ENCODE results near the gene C1QTNF6.

Gene C1QTNF6

DNA sequence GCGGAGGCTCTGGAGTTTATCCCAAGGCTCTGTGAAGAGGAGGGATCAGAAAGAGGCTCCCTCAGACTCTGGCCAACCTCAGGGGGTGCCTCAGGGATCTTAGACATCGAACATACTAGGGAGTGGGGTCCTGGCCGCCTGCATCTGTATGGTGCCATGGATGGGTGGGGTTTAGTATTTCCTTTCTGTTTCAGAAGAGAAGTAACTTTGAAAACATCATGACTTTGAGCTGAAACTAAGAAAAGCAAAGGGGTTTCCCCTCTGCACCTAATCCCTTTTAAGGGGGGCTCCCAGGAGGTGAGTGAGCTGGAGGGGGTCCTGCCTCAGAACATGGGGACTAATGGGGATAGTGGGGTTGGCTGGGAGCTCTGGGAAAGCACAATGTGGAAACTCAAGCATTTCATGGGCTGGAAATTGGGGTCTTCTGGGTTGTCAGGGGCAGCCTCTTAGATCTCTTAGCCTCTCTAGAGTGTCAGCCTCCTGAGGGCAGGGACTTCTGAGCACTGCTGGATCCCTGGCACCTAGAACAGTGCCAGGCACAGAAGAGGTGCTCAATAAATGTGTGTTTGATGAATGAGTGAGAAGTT is 36.0 kb upstream of the C1QTNF6 start:
- H3K9me3 ChIP-seq: no peaks in the 10 kb centered on the region
- peaks cover 70% of the 10 kb centered on the region for H3K4me1 ChIP-seq
- H3K4me3 ChIP-seq: no peak overlapping the region
- no peak overlapping the region for H3K4me2 ChIP-seq
- H3K27ac ChIP-seq: no peak overlapping the region
- H3K36me3 ChIP-seq: peaks cover 53% of the 10 kb centered on the region
- no peaks in the 10 kb centered on the region for H3K27me3 ChIP-seq
- H4K20me1 ChIP-seq: peaks cover 57% of the 10 kb centered on the region
- TF ChIP-seq Cebpa-rat (IDR thresholded peaks at IDR 0.05): no peak
- H3K9ac ChIP-seq: no peak overlapping the region

- Histone ChIP-seq H3K4me2 (no peak overlapping the region), H3K36me3 (peaks cover 46% of the 10 kb centered on the region), H3K4me1 (peaks cover 61% of the 10 kb centered on the region), H3K4me3 (no peak overlapping the region), H3K27ac (no peak overlapping the region), H3K9ac (no peak overlapping the region), H4K20me1 (peaks cover 42% of the 10 kb centered on the region), H3K27me3 (no peaks in the 10 kb centered on the region), H3K9me3 (no peaks in the 10 kb centered on the region)
- no peak for TF ChIP-seq Cebpa-rat (IDR thresholded peaks at IDR 0.05)
These were observed 34.5 kb upstream of the C1QTNF6 start for GRCh38 chr22:37222440-37222971.

- H3K9me3 ChIP-seq: no peaks in the 10 kb centered on the region
- TF ChIP-seq Cebpa-rat (IDR thresholded peaks at IDR 0.05): no peak
- H3K4me1 ChIP-seq: peaks cover 61% of the 10 kb centered on the region
- H3K36me3 ChIP-seq: peaks cover 46% of the 10 kb centered on the region
- H3K4me2 ChIP-seq: peak overlapping the region; percentile 43; the same call in 1 of the 2 replicates
- H4K20me1 ChIP-seq: peaks cover 41% of the 10 kb centered on the region
- no peak overlapping the region for H3K27ac ChIP-seq
- H3K4me3 ChIP-seq: no peak overlapping the region
- no peak overlapping the region for H3K9ac ChIP-seq
- H3K27me3 ChIP-seq: no peaks in the 10 kb centered on the region
These were observed 33.6 kb upstream of the C1QTNF6 start for GRCh38 chr22:37221424-37222333.

DNA sequence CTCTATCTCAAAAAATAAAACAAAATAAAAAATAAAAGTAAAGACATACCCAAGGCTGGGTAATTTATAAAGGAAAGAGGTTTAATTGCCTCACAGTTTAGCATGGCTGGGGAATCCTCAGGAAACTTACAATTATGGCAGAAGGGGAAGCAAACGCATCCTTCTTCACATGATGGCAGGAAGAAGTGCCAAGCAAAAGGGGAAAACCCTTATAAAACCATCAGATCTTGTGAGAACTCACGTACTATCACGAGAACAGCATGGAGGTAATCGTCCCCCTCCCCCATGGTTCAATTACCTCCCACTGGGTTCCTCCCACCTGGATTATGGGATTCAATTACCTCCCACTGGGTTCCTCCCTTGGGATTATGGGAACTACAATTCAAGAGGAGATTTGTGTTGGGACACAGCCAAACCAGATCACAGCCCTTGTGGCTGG is 32.5 kb upstream of the C1QTNF6 start:
- peaks cover 50% of the 10 kb centered on the region for H3K4me1 ChIP-seq
- no peak overlapping the region for H3K27ac ChIP-seq
- H3K9me3 ChIP-seq: no peaks in the 10 kb centered on the region
- no peak overlapping the region for H3K4me3 ChIP-seq
- H3K36me3 ChIP-seq: peaks cover 35% of the 10 kb centered on the region
- TF ChIP-seq Cebpa-rat (IDR thresholded peaks at IDR 0.05): no peak
- no peak overlapping the region for H3K9ac ChIP-seq
- peak overlapping the region; percentile 43 for H3K4me2 ChIP-seq
- no peaks in the 10 kb centered on the region for H3K27me3 ChIP-seq
- H4K20me1 ChIP-seq: peaks cover 30% of the 10 kb centered on the region

- Histone ChIP-seq H3K27me3 (no peaks in the 10 kb centered on the region), H3K9ac (no peak overlapping the region), H3K27ac (no peak overlapping the region), H3K36me3 (peaks cover 24% of the 10 kb centered on the region), H3K4me1 (peaks cover 44% of the 10 kb centered on the region), H3K4me3 (no peak overlapping the region), H4K20me1 (peaks cover 20% of the 10 kb centered on the region), H3K9me3 (no peaks in the 10 kb centered on the region), H3K4me2 (peak overlapping the region; percentile 34)
- TF ChIP-seq Cebpa-rat (IDR thresholded peaks at IDR 0.05): no peak
These were observed 31.5 kb upstream of the C1QTNF6 start for GRCh38 chr22:37219533-37219932.

- peak overlapping the region; percentile 34 for H3K4me2 ChIP-seq
- H3K9ac ChIP-seq: no peak overlapping the region; the same call in 1 of the 2 replicates
- H3K4me3 ChIP-seq: no peak overlapping the region
- TF ChIP-seq Cebpa-rat (IDR thresholded peaks at IDR 0.05): no peak
- no peaks in the 10 kb centered on the region for H3K27me3 ChIP-seq
- no peaks in the 10 kb centered on the region for H3K9me3 ChIP-seq
- H3K36me3 ChIP-seq: peaks cover 18% of the 10 kb centered on the region
- H4K20me1 ChIP-seq: peaks cover 13% of the 10 kb centered on the region; the same call in 1 of the 2 replicates
- H3K4me1 ChIP-seq: peaks cover 38% of the 10 kb centered on the region
- no peak overlapping the region for H3K27ac ChIP-seq
These were observed 30.8 kb upstream of the C1QTNF6 start for GRCh38 chr22:37218771-37219411.

GRCh38 chr22:37218399-37218770 is 30.3 kb upstream of the C1QTNF6 start:
- TF ChIP-seq Cebpa-rat (IDR thresholded peaks at IDR 0.05): no peak
- no peaks in the 10 kb centered on the region for H3K9me3 ChIP-seq
- peaks cover 36% of the 10 kb centered on the region for H3K4me1 ChIP-seq
- no peak overlapping the region for H3K4me3 ChIP-seq
- peaks cover 9% of the 10 kb centered on the region; the same call in 1 of the 2 replicates for H4K20me1 ChIP-seq
- H3K9ac ChIP-seq: no peak overlapping the region
- H3K4me2 ChIP-seq: peak overlapping the region; percentile 34
- no peaks in the 10 kb centered on the region for H3K27me3 ChIP-seq
- H3K36me3 ChIP-seq: peaks cover 13% of the 10 kb centered on the region
- no peak overlapping the region for H3K27ac ChIP-seq

DNA sequence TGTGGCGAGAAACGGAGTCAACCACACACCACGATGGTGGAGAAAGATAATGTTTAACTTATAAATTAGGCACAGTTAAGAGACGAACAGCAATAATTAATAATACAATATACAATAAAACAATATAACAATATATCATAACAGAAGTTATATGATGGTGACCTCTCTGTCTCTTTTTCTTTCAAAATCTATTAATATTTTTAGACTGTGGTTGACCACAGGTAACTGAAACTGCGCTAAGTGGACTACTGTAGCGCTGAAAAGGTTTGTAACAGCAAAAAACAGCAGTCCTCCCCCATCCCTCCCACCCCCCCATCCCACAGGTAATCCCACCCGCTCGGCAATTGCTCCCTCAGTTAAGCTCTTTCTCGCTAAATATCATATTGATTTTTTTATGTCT is 27.8 kb upstream of the C1QTNF6 start:
- Histone ChIP-seq H3K4me2 (no peak overlapping the region), H3K9me3 (no peaks in the 10 kb centered on the region), H3K4me3 (no peak overlapping the region), H3K27me3 (no peaks in the 10 kb centered on the region), H4K20me1 (no peaks in the 10 kb centered on the region), H3K4me1 (peaks cover 38% of the 10 kb centered on the region), H3K9ac (no peak overlapping the region), H3K36me3 (no peaks in the 10 kb centered on the region), H3K27ac (no peak overlapping the region)
- no peak for TF ChIP-seq Cebpa-rat (IDR thresholded peaks at IDR 0.05)

- Histone ChIP-seq H3K4me1 (peaks cover 27% of the 10 kb centered on the region), H3K36me3 (no peaks in the 10 kb centered on the region), H3K9me3 (no peaks in the 10 kb centered on the region), H3K4me2 (no peak overlapping the region), H3K27me3 (no peaks in the 10 kb centered on the region), H3K4me3 (no peak overlapping the region), H4K20me1 (no peaks in the 10 kb centered on the region), H3K27ac (no peak overlapping the region), H3K9ac (no peak overlapping the region)
- TF ChIP-seq Cebpa-rat (IDR thresholded peaks at IDR 0.05): no peak
These were observed 26.6 kb upstream of the C1QTNF6 start for GRCh38 chr22:37214731-37215030.
